Adrenal gland (tissue), 19 donors: Measurements from ENCODE around the gene AGER. TPM values are rescaled to one million over a fixed set of nuclear protein-coding genes. Genes with fewer than 3 reads are reported as not detected.
A peak's percentile ranks its signal among the peaks of the same experiment; 100 is the strongest.

Source experiments
- DNase-seq, 7 donors: peaks; one replicate each; pipeline ENCODE4 v3.0.0-alpha.2; 2019 to 2020
- H3K27ac ChIP-seq, 5 donors: fragments of 200-600 bp; sonication (generic) in 4 of 5; 1 replicate in 3 of 5; 2 replicates in 2 of 5; pipeline versions ENCODE4 v1.5.1 to v1.8.0; 2016 to 2020; ENCODE audit warnings: mild to moderate bottlenecking in 1 of 5
- H3K27me3 ChIP-seq: fragments of 200-600 bp; 2 replicates; pipeline ENCODE4 v1.8.0; 2021
- H3K36me3 ChIP-seq, 2 donors: fragments of 200-600 bp; replicated peaks in 1 of 2; 1 replicate in 1 of 2; 2 replicates in 1 of 2; pipeline versions ENCODE4 v1.5.1 to v1.8.0; 2018 to 2022
- H3K4me1 ChIP-seq, 2 donors: fragments of 200-600 bp; replicated peaks in 1 of 2; 1 replicate in 1 of 2; 2 replicates in 1 of 2; pipeline versions ENCODE4 v1.5.1 to v1.8.0; 2018 to 2021
- H3K4me3 ChIP-seq, 4 donors: fragments of 200-600 bp; sonication (generic) in 3 of 4; one replicate each; pipeline ENCODE4 v1.5.1; 2016 to 2018
- H3K9me3 ChIP-seq, 3 donors: fragments of 200-600 bp; sonication (generic) in 1 of 3; replicated peaks in 1 of 3; 1 replicate in 2 of 3; 2 replicates in 1 of 3; pipeline versions ENCODE4 v1.5.1 to v1.8.0; 2016 to 2021
- CTCF ChIP-seq, 6 experiments: fragments of 450-650 bp in 4 of 6; fragments of 200-600 bp in 2 of 6; sonication (generic) in 1 of 6; IDR thresholded peaks; 1 replicate in 5 of 6; 2 replicates in 1 of 6; pipeline versions ENCODE4 v1.5.1 to v1.8.0; 2016 to 2021; ENCODE audit warnings: antibody characterized with exemption in 6 of 6, mild to moderate bottlenecking in 2 of 6, moderate library complexity in 1 of 6
- POLR2A ChIP-seq, 2 donors: fragments of 450-650 bp; IDR thresholded peaks; one replicate each; pipeline ENCODE4 v1.6.1; 2017; ENCODE audit warnings: antibody characterized with exemption in 2 of 2, mild to moderate bottlenecking in 2 of 2, moderate library complexity in 1 of 2
- WGBS, 4 donors: extraction: QIAGEN DNeasy Blood & Tissue Kit in 2 of 4; methylation state at CpG; one replicate each; pipeline versions ENCODE4 v1.1.5 to v1.1.7; 2013 to 2017; 5-methylcytosine and 5-hydroxymethylcytosine counted together
- intact Hi-C, 2 donors: fragments of 100-400 bp; cut with DNase I; formaldehyde crosslinking; loops; one replicate each; pipeline versions ENCODE4 v1.14.1 to v1.15.0; 2022 to 2023
- long read RNA-seq, 10 donors: library from polyadenylated mRNA in 3 of 10; unstranded in 2 of 10; stranded (forward) in 1 of 10; transcript quantifications; one replicate each; pipeline ENCODE4 v2.0.0 and lab custom pipeline, GENCODE V29; 2021 to 2026
- polyA plus RNA-seq, 3 donors: library from polyadenylated mRNA; stranded (reverse); fragments of 200-250 nt in 2 of 3; fragments of 350-450 nt in 1 of 3; fragmentation: Illumina TruSeq in 1 of 3; extraction: RNeasy Lipid Tissue Mini Kit (QIAGEN cat#74804) in 1 of 3; gene quantifications; one replicate each; pipeline ENCODE4 v1.2.3, GENCODE V29; 2013 to 2014
- total RNA-seq, 9 donors: library from RNA; depleted of rRNA in 4 of 9; stranded (reverse); fragments of >200 nt in 4 of 9; fragments of 120-200 nt in 1 of 9; fragmentation: NEBNext Ultra II Directional in 1 of 9; extraction: Animal tissue kit (Norgen Biotek cat#: 25700) in 1 of 9; gene quantifications; one replicate each; pipeline versions ENCODE4 v1.1.0 to v1.2.4, GENCODE V29; 2013 to 2023
- donor health status: healthy with polysubstance abuse.
- donor health status: Bipolar disorder and iron deficiency.
- donor health status: DM: yes; HTN: yes; CAD: no.
- donor health status: DM: no; HTN: no; CAD: no.
- donor health status: DM: no; HTN: no; CAD: no.
- donor health status: DM: yes; HTN: yes; CAD: no.

AGER gene
- 1 to 10 TPM in 8 of 9 donors, not detected in 1; 1.4 to 9.7 (median 3.1) TPM for total RNA-seq
- 10 to 100 TPM in 2 of 3 donors, 1 to 10 TPM in 1; 1.7 to 63.9 (median 18.1) TPM for polyA plus RNA-seq
- long read RNA-seq, donor 1 = 0 reads
- long read RNA-seq, donor 2 = 0 reads
- long read RNA-seq, donor 3 = 0 reads
- long read RNA-seq, donor 4, partial matches to known transcripts = 0 of 1 reads
- long read RNA-seq, donor 4, other reads (novel, unspliced or antisense) = 0 of 1 reads
- long read RNA-seq, donor 5 = 0 reads
- long read RNA-seq, donor 6, partial matches to known transcripts = 0 of 1 reads
- long read RNA-seq, donor 6, other reads (novel, unspliced or antisense) = 1 of 1 reads
- long read RNA-seq, donor 7, partial matches to known transcripts = 0 of 2 reads
- long read RNA-seq, donor 7, other reads (novel, unspliced or antisense) = 0 of 2 reads
- long read RNA-seq, donor 8 = 0 reads
- long read RNA-seq, donor 9 = 0 reads
- long read RNA-seq, donor 10, partial matches to known transcripts = 0 of 1 reads
- long read RNA-seq, donor 10, other reads (novel, unspliced or antisense) = 0 of 1 reads

GRCh38 chr6:32184084-32184640, at the start of gene AGER:
Gene AGER (minus strand): TSS chr6:32184253. CDS start chr6:32184222, 31 bp downstream.
- H3K27ac ChIP-seq = peak within 1 kb of the TSS in 2 of 5 donors; percentile 54 to 80
- H3K36me3 ChIP-seq = peaks cover 0 to 60% of the 10 kb centered on the region in 2 donors

GRCh38 chr6:32226434-32226833, 42.4 kb upstream of the AGER start:
- no peaks in the 10 kb centered on the region for H3K4me1 ChIP-seq
- no peak for TF ChIP-seq CTCF (IDR thresholded peaks at IDR 0.05)
- no peak for TF ChIP-seq POLR2A (IDR thresholded peaks at IDR 0.05)
- intact Hi-C loops = no loop called here
- no peak overlapping the region for H3K4me3 ChIP-seq
- 88 to 94% (median 93%) methylated on average over 7 of the region's 7 CpGs for WGBS, 4 donors
- H3K36me3 ChIP-seq = no peaks in the 10 kb centered on the region
- H3K27ac ChIP-seq = no peak overlapping the region
- DNase-seq = peak in 1 of 7 donors; percentile 9
- H3K27me3 ChIP-seq = no peaks in the 10 kb centered on the region
- H3K9me3 ChIP-seq = no peaks in the 10 kb centered on the region

More at GRCh38 chr6:32184084-32184640, at the start of gene AGER:
- WGBS, 4 donors = 71 to 81% (median 78%) methylated on average over 5 to 6 of the region's 6 CpGs
- no peak for TF ChIP-seq POLR2A (IDR thresholded peaks at IDR 0.05)
- TF ChIP-seq CTCF (IDR thresholded peaks at IDR 0.05) = no peak
- Histone ChIP-seq H3K9me3 (no peaks in the 10 kb centered on the region), H3K4me1 (peaks cover 16 to 40% of the 10 kb centered on the region in 2 donors), H3K27me3 (no peaks in the 10 kb centered on the region), H3K4me3 (no peak within 1 kb of the TSS)
- peak in 1 of 7 donors; percentile 15 for DNase-seq
- intact Hi-C loops = no loop called here

DNA sequence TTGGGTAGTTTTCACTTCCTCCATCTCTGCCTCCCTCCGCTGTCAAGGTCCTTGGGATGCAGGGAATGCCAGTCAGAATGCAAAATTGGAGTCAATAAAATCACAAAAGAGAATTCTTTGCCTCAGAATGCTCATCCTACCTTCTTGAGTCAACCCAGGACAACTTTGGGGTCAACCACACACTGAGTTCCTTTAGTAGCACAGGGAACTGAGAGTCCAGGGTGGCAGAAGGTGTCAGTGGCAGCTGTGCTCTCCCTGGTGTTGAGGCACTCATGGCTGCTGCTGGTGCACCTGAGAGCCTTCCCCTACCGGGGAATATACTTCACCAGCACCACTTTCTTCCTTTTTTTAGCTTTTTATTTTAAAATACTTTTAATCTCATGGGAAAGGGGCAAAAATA, 40.6 kb upstream of the AGER start:
- Histone ChIP-seq H3K9me3 (no peaks in the 10 kb centered on the region), H3K27me3 (no peaks in the 10 kb centered on the region), H3K4me3 (no peak overlapping the region), H3K36me3 (no peaks in the 10 kb centered on the region), H3K4me1 (no peaks in the 10 kb centered on the region), H3K27ac (no peak overlapping the region)
- intact Hi-C loops = no loop called here
- no peak for TF ChIP-seq CTCF (IDR thresholded peaks at IDR 0.05)
- no peak for TF ChIP-seq POLR2A (IDR thresholded peaks at IDR 0.05)
- DNase-seq = peak in 1 of 7 donors; percentile 3
- WGBS, 4 donors = 62 to 82% (median 66%) methylated on average over 2 of the region's 2 CpGs
